Glutamatergic neuron (in vitro differentiated cells): ENCODE results near the gene GPR68. TPM values are rescaled to one million over a fixed set of nuclear protein-coding genes. Genes with fewer than 3 reads are reported as not detected.

Experiments
- DNase-seq: peaks from one replicate; pipeline ENCODE4 v3.0.0; 2022
- H3K27ac Mint-ChIP-seq: one replicate; pipeline ENCODE4 v1.8.0; 2020; ENCODE audit warnings: mild to moderate bottlenecking, mixed read lengths, inconsistent platforms; ENCODE audit not compliant: unreplicated experiment
- H3K27me3 Mint-ChIP-seq: one replicate; pipeline ENCODE4 v1.8.0; 2020; ENCODE audit warnings: mild to moderate bottlenecking, moderate library complexity, mixed read lengths, inconsistent platforms; ENCODE audit not compliant: unreplicated experiment
- H3K36me3 Mint-ChIP-seq: one replicate; pipeline ENCODE4 v1.8.0; 2020; ENCODE audit warnings: mild to moderate bottlenecking, mixed read lengths, inconsistent platforms; ENCODE audit not compliant: unreplicated experiment
- H3K4me1 Mint-ChIP-seq: one replicate; pipeline ENCODE4 v1.8.0; 2020; ENCODE audit warnings: mild to moderate bottlenecking, low read depth, mixed read lengths, inconsistent platforms; ENCODE audit not compliant: unreplicated experiment
- H3K4me3 Mint-ChIP-seq: one replicate; pipeline ENCODE4 v1.8.0; 2020; ENCODE audit warnings: mild to moderate bottlenecking, mixed read lengths, inconsistent platforms; ENCODE audit not compliant: unreplicated experiment
- H3K9me3 Mint-ChIP-seq: one replicate; pipeline ENCODE4 v1.8.0; 2020; ENCODE audit warnings: mild to moderate bottlenecking, moderate library complexity, mixed read lengths, inconsistent platforms; ENCODE audit not compliant: unreplicated experiment
- CTCF ChIP-seq: fragments of 200-600 bp; sonication (generic); IDR thresholded peaks from one replicate; pipeline ENCODE4 v1.5.0; 2021; ENCODE audit not compliant: partially characterized antibody, unreplicated experiment
- total RNA-seq: library from RNA; stranded (reverse); fragmentation: NEBNext Ultra II Directional; extraction: Animal tissue kit (Norgen Biotek cat#: 25700); gene quantifications from one replicate; pipeline ENCODE4 v1.2.1, GENCODE V29; 2021; ENCODE audit not compliant: unreplicated experiment

Gene GPR68
- total RNA-seq, 1 donor from 2014 or later = not detected

- H3K27me3 Mint-ChIP-seq = peaks cover 24% of the 10 kb centered on the region
- no peak overlapping the region for H3K27ac Mint-ChIP-seq
- peaks cover 9% of the 10 kb centered on the region for H3K9me3 Mint-ChIP-seq
- no peaks in the 10 kb centered on the region for H3K4me1 Mint-ChIP-seq
- peak overlapping the region; percentile 44 for H3K4me3 Mint-ChIP-seq
- TF ChIP-seq CTCF = no peak
- DNase-seq = no peak
- H3K36me3 Mint-ChIP-seq = no peaks in the 10 kb centered on the region
These were observed 18.8 kb upstream of the GPR68 start for GRCh38 chr14:91263329-91263728.

- Mint-ChIP-seq H3K9me3 (peaks cover 10% of the 10 kb centered on the region), H3K36me3 (no peaks in the 10 kb centered on the region), H3K4me3 (no peak overlapping the region), H3K27me3 (peaks cover 22% of the 10 kb centered on the region), H3K27ac (no peak overlapping the region), H3K4me1 (no peaks in the 10 kb centered on the region)
- TF ChIP-seq CTCF = no peak
- DNase-seq = no peak
These were observed 17.6 kb upstream of the GPR68 start for GRCh38 chr14:91261986-91262549.

DNA sequence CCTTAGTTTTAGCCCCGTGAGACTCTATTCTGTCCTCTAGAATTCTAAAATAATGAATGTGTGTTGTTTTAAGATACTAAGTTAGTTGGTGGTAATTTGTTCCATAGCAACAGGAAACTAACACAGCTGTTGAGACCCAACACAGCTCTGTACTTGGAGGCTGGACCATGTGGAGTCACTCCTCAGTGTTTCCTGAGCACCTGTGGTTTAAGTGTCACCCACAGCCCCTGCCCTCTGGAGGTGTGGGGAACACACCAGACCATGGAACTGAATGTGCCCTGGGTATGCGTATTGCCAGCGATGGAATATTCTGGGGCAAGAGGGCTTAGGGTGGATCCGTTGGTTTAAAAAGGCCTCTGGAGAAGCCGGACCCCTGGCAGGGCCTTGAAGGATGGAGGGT, 16.6 kb upstream of the GPR68 start:
- no peak overlapping the region for H3K4me3 Mint-ChIP-seq
- H3K4me1 Mint-ChIP-seq = no peaks in the 10 kb centered on the region
- peaks cover 22% of the 10 kb centered on the region for H3K27me3 Mint-ChIP-seq
- peaks cover 10% of the 10 kb centered on the region for H3K9me3 Mint-ChIP-seq
- no peak for TF ChIP-seq CTCF
- H3K27ac Mint-ChIP-seq = no peak overlapping the region
- no peaks in the 10 kb centered on the region for H3K36me3 Mint-ChIP-seq
- DNase-seq = no peak

DNA sequence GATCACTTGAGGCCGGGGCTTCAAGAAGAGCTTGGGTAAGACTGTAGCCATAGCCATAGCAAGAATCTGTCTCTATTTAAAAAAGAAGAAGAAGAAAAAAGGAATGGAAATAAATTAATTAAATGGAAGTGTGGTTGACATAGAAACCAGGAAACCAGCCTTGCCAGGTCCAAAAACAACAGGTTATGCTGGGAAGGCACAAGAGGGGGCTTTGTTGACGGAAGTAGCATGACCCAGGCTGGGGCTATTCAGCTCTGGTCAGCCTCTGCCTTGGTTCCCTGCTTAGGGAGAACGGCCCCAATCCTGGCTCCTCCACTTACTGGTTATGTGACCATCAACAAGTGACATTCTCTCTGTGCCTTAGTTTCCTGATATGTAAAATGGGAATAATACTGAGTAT, 14.4 kb upstream of the GPR68 start:
- no peaks in the 10 kb centered on the region for H3K4me1 Mint-ChIP-seq
- no peak for DNase-seq
- no peak for TF ChIP-seq CTCF
- no peaks in the 10 kb centered on the region for H3K36me3 Mint-ChIP-seq
- H3K9me3 Mint-ChIP-seq = peaks cover 7% of the 10 kb centered on the region
- no peak overlapping the region for H3K27ac Mint-ChIP-seq
- peaks cover 19% of the 10 kb centered on the region for H3K27me3 Mint-ChIP-seq
- H3K4me3 Mint-ChIP-seq = no peak overlapping the region

DNA sequence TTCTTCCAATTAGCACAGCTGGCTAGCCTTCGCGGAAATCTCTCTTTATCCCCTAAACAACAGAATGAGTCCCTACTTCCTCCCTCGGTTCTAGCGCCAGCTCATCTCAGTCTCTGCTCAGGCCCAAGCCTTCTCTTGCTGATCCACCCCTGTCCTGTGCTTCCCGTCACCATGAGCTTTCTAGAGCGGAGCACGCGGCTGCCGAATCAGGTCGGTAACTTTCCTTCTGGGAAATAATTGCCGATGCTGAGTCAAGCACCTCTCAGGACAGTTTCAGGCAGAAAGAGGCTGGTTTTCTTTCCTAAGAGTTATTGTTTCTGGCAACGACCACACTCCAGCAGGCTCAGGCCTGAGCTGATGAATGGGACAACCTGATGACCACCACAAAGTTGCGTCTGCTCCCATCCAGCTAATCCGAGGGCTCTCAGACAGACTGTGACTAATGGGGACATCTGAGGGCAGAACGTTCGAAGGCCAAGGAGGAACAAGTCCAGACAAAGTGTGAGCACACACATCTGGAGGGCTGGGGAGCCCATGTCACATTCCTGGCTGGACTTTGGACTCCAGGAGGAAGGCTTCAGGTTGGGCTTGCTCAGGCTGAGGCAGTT, 13.6 kb upstream of the GPR68 start:
- Mint-ChIP-seq H3K4me3 (no peak overlapping the region), H3K27ac (no peak overlapping the region)
- DNase-seq = no peak

More for the DNA sequence above, 13.6 kb upstream of the GPR68 start:
- H3K27me3 Mint-ChIP-seq = peaks cover 12% of the 10 kb centered on the region
- peaks cover 5% of the 10 kb centered on the region for H3K9me3 Mint-ChIP-seq
- TF ChIP-seq CTCF = no peak
- no peaks in the 10 kb centered on the region for H3K4me1 Mint-ChIP-seq
- no peaks in the 10 kb centered on the region for H3K36me3 Mint-ChIP-seq
